DOHH2 (cell line): ENCODE results near the gene SLMAP.

ENCODE experiments used
- EZH2phosphoT487 ChIP-seq: fragments of 200-600 bp; sonication (generic); IDR thresholded peaks from 2 replicates; pipeline ENCODE4 v1.6.1; 2017; ENCODE audit warnings: borderline replicate concordance, mild to moderate bottlenecking, antibody characterized with exemption, low read length, moderate library complexity, mixed read lengths
- TF ChIP-seq, protein P1 (sequence below): fragments of 200-600 bp; sonication (generic); IDR thresholded peaks from one replicate; pipeline ENCODE4 v1.5.1; 2014; ENCODE audit warnings: antibody characterized with exemption, mild to moderate bottlenecking, low read depth, low read length; ENCODE audit not compliant: poor library complexity, severe bottlenecking

DNA sequence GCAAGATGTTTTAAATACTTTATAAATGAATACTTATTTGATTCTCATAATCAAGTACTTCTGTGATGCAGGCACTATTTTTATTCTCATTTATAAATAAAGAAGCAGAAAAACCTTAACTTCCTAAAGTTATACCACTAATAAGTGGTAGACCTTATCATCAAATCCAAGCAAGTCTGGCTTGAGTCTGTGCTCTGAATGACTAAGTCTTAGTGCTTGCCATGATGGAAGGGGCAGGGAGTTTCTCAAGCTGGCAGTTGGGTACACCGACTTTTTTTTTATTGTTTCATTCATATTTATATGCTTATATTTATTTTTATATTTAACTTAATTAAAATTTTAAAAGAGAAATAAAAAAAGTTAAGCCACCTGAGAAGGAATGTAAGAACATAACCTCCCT lies 23.6 kb downstream of the SLMAP start:
- TF ChIP-seq, protein P1, sequence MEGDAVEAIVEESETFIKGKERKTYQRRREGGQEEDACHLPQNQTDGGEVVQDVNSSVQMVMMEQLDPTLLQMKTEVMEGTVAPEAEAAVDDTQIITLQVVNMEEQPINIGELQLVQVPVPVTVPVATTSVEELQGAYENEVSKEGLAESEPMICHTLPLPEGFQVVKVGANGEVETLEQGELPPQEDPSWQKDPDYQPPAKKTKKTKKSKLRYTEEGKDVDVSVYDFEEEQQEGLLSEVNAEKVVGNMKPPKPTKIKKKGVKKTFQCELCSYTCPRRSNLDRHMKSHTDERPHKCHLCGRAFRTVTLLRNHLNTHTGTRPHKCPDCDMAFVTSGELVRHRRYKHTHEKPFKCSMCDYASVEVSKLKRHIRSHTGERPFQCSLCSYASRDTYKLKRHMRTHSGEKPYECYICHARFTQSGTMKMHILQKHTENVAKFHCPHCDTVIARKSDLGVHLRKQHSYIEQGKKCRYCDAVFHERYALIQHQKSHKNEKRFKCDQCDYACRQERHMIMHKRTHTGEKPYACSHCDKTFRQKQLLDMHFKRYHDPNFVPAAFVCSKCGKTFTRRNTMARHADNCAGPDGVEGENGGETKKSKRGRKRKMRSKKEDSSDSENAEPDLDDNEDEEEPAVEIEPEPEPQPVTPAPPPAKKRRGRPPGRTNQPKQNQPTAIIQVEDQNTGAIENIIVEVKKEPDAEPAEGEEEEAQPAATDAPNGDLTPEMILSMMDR, result no peak
- no peak for TF ChIP-seq EZH2phosphoT487
